LNCaP clone FGC (cell line): ENCODE measurements around the gene SYT9.

ENCODE experiments used
- DNase-seq: peaks from one replicate; pipeline ENCODE4 v3.0.0-alpha.2; 2011; ENCODE audit warnings: low read depth
- H3K4me3 ChIP-seq: 2 replicates; pipeline ENCODE4 v1.5.1; 2011; ENCODE audit warnings: mild to moderate bottlenecking, low read depth, low read length, control low read depth
- CTCF ChIP-seq: IDR thresholded peaks from 2 replicates; pipeline ENCODE4 v1.5.1; 2012; ENCODE audit warnings: mild to moderate bottlenecking; ENCODE audit not compliant: control insufficient read depth, insufficient read depth; ENCODE audit errors: extremely low read depth

SYT9 gene

GRCh38 chr11:7268758-7269157, 17.1 kb downstream of the SYT9 start:
- H3K4me3 ChIP-seq = no peak overlapping the region
- TF ChIP-seq CTCF = no peak
- no peak for DNase-seq

GRCh38 chr11:7270233-7270865, 18.6 kb downstream of the SYT9 start:
- TF ChIP-seq CTCF = no peak
- DNase-seq = no peak
- no peak overlapping the region for H3K4me3 ChIP-seq

- no peak overlapping the region for H3K4me3 ChIP-seq
- TF ChIP-seq CTCF = no peak
- DNase-seq = no peak
Measured at GRCh38 chr11:7272373-7272772, 20.7 kb downstream of the SYT9 start.

DNA sequence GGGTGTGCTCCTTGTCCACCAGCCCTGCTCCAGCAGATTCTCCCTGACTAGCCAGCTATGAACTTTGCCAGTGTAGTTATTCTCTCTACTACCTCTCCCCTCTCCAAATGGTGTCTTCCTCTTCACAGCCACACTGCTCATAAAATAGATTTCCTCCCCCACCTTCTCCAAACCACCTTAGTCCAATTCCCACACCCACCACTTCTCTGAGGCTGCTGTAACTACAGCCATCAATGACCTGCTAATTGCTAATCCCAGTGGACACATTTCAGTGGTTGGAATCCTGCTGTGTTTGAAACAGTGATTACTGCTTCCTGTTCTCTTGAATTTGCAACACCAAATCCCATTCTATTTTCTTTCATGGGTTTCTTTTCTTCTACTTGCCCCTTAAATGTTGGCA, 23.4 kb downstream of the SYT9 start:
- no peak overlapping the region for H3K4me3 ChIP-seq
- DNase-seq = no peak
- no peak for TF ChIP-seq CTCF

DNA sequence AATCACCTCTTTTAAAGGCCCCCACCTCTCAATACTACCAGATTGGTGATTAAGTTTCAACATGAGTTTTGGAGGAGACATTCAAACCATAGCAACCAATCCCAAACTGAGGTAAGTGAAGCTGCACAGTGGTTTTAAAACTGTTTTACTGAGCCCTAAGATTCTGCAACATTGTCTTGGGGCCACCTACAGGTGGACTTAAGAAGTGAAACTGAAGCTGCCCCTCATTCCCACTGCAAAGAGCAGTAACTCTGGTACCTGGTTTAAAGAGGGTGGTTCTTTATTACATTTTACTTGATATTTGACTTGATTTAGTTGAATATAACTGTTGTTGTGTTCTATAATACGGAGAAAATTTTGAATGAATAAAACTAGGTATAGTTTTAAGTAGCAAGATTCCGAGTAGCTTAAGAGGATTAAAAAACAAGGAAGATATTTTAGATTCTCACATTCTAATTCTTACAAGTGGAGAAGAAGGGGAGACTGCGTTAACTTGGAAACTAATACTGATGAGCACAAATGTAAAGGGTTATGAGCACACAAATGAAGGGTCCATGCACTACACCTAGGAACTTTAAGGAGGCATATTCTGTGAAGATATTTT, 26.7 kb downstream of the SYT9 start:
- DNase-seq = no peak
- H3K4me3 ChIP-seq = no peak overlapping the region
- TF ChIP-seq CTCF = peak; percentile 77

DNA sequence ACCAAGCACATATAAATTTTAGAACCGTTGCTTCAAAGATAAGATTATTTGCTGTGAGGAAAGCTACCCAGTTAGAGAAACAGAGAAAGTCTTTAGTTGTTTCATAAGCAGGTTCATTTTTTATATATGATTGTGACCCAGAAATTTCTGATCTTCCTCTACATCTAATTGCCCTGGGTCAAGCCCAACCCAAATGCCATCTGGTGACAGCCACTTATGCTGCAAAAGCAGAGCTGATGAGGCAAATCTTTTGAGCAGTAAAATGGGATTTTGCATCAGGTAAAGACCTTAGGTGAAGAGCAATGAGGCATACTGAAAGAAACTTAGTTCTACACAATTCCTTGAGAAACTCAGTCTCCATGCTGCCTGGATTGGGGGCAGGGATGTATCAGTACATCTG, 28.0 kb downstream of the SYT9 start:
- no peak for TF ChIP-seq CTCF
- no peak for DNase-seq
- no peak overlapping the region for H3K4me3 ChIP-seq

GRCh38 chr11:7281079-7281478, 29.4 kb downstream of the SYT9 start:
- no peak overlapping the region for H3K4me3 ChIP-seq
- peak; percentile 14 for DNase-seq
- no peak for TF ChIP-seq CTCF
